ENCODE results near the gene ELN. TPM values are rescaled to one million over a fixed set of nuclear protein-coding genes. Genes with fewer than 3 reads are reported as not detected.

The ELN gene
- total and polyA plus RNA-seq, 2 of the 4 experiments (the other 2 are of a cell fraction) = 2.2 to 14.3 TPM

GRCh38 chr7:74116356-74116755 lies 88.4 kb downstream of the ELN start:
- H4K8ac ChIP-seq (ENCODE audit: low read depth in 2 of 2, low read length in 2 of 2) = no peak overlapping the region
- H4K20me1 ChIP-seq (ENCODE audit: insufficient read depth, low read length) = no peaks in the 10 kb centered on the region
- ATAC-seq (ENCODE audit: low read depth) (no peak), DNase-seq (no peak)
- H3K4me1 ChIP-seq (ENCODE audit: control insufficient read depth, insufficient read depth, low read length) = no peaks in the 10 kb centered on the region
- TF ChIP-seq MAFK (IDR thresholded peaks at IDR 0.05; ENCODE audit: low read depth, low read length) (no peak), CHD1 (IDR thresholded peaks at IDR 0.05; ENCODE audit: low read depth, low read length) (no peak), RAD21 (IDR thresholded peaks at IDR 0.05; ENCODE audit: low read length) (no peak), MAZ (IDR thresholded peaks at IDR 0.05; ENCODE audit: borderline replicate concordance, low read depth, low read length) (no peak), FOS (IDR thresholded peaks at IDR 0.05; ENCODE audit: low read depth, low read length) (no peak), CEBPB (IDR thresholded peaks at IDR 0.05; ENCODE audit: low read depth, low read length) (no peak), SMC3 (IDR thresholded peaks at IDR 0.05; ENCODE audit: low read depth, low read length) (no peak), BHLHE40 (IDR thresholded peaks at IDR 0.05; ENCODE audit: low read depth, low read length) (no peak), CTCF (conservative IDR thresholded peaks at IDR 0.05; ENCODE audit: low read depth, low read length) (no peak), NFE2L2 (IDR thresholded peaks at IDR 0.05; ENCODE audit: low read depth, low read length) (no peak), RFX5 (IDR thresholded peaks at IDR 0.05; ENCODE audit: low read depth, low read length) (no peak), MXI1 (IDR thresholded peaks at IDR 0.05; ENCODE audit: borderline replicate concordance, low read depth, low read length) (no peak), RCOR1 (IDR thresholded peaks at IDR 0.05; ENCODE audit: insufficient replicate concordance, low read length) (no peak), USF2 (IDR thresholded peaks at IDR 0.05; ENCODE audit: low read depth, low read length) (no peak), POLR2A (IDR thresholded peaks at IDR 0.05; ENCODE audit: low read depth, low read length) (no peak), ELK1 (IDR thresholded peaks at IDR 0.05; ENCODE audit: borderline replicate concordance, low read depth, low read length) (no peak)
- H4K5ac ChIP-seq (ENCODE audit: low read depth, low read length) = no peak overlapping the region
- in situ Hi-C loops (cut with MboI; ENCODE audit: low sequenced_read_pairs) = no loop called here
- no peak overlapping the region for H3K18ac ChIP-seq (ENCODE audit: low read depth, low read length)
- BruUV-seq (replicated peaks) = no TSS peak
- intact Hi-C loops (cut with micrococcal nuclease) = no loop called here
- H2BK20ac ChIP-seq (ENCODE audit: low read depth, low read length) = no peak overlapping the region
- H2BK120ac ChIP-seq (ENCODE audit: low read depth, low read length) = no peak overlapping the region
- WGBS, 2 experiments (ENCODE audit: extremely low coverage in 2 of 2, insufficient read length in 1 of 2) = 80% methylated on average over 6 of the region's 13 CpGs; no CpG with 5 or more reads in 1 of the 2 experiments
- no peak overlapping the region for H3K23ac ChIP-seq (ENCODE audit: low read depth, low read length)
- H3K4me3 ChIP-seq (ENCODE audit: insufficient read depth, low read depth, low read length) = no peak overlapping the region
- no peak overlapping the region for H2AK9ac ChIP-seq (replicated peaks; ENCODE audit: low read depth, low read length, poor library complexity)
- peaks cover 49% of the 10 kb centered on the region for H3K36me3 ChIP-seq (ENCODE audit: control insufficient read depth, insufficient read depth, low read length)
- H3K56ac ChIP-seq (ENCODE audit: extremely low read depth, insufficient read depth, low read length) = no peak overlapping the region
- H3K79me1 ChIP-seq (ENCODE audit: low read depth in 1 of 2, low read length in 2 of 2) = no peaks in the 10 kb centered on the region
- dilution Hi-C loops (cut with HindIII; ENCODE audit: low sequenced_read_pairs, unreplicated experiment) = no loop called here
- no peaks in the 10 kb centered on the region for H3K27me3 ChIP-seq (ENCODE audit: control insufficient read depth, insufficient read depth, low read length)
- no peak overlapping the region for H3K4ac ChIP-seq (ENCODE audit: low read depth, low read length)
- H3K9me3 ChIP-seq (ENCODE audit: control insufficient read depth, insufficient read depth, low read length) = no peaks in the 10 kb centered on the region
- no peak overlapping the region for H2BK15ac ChIP-seq (ENCODE audit: low read depth, low read length)
- no peak overlapping the region for H3K27ac ChIP-seq (ENCODE audit: insufficient read depth, low read length)
- H3K9me1 ChIP-seq (ENCODE audit: insufficient read depth, low read length) = no peaks in the 10 kb centered on the region
- H3K14ac ChIP-seq (replicated peaks; ENCODE audit: low read depth, low read length) = no peak overlapping the region
- no peak overlapping the region for H2BK5ac ChIP-seq (ENCODE audit: low read depth, low read length, poor library complexity, severe bottlenecking)
- H3K4me2 ChIP-seq (ENCODE audit: low read depth, low read length) = no peak overlapping the region
- ChIA-PET CTCF (interaction anchor here (0.6 kb wide), 1 partner anchor 304 kb away, joined by 4 read pairs; no protein-coding TSS in a partner anchor), POLR2A (ENCODE audit: unreplicated experiment) (no interaction called here)
- H2AK5ac ChIP-seq (ENCODE audit: low read depth, low read length) = no peak overlapping the region
- H2AFZ ChIP-seq (replicated peaks; ENCODE audit: low read length, poor library complexity) = no peak overlapping the region
- no peak overlapping the region for H4K91ac ChIP-seq (ENCODE audit: insufficient read depth, low read depth, low read length)
- H3K9ac ChIP-seq (ENCODE audit: low read depth, low read length) = no peak overlapping the region

Data from IMR-90 (cell line).